K562 (cell line): Measurements from ENCODE around the gene CSNK1D. TPM values are rescaled to one million over a fixed set of nuclear protein-coding genes. Genes with fewer than 3 reads are reported as not detected.

Source experiments
- EGR1 ChIP-seq: fragments of 450-650 bp; conservative IDR thresholded peaks from 2 replicates; pipeline ENCODE4 v1.6.1; 2017; ENCODE audit warnings: mild to moderate bottlenecking
- EP400 ChIP-seq: fragments of 450-650 bp; IDR thresholded peaks from 2 replicates; pipeline ENCODE4 v1.6.1; 2017; ENCODE audit warnings: antibody characterized with exemption, mild to moderate bottlenecking, moderate library complexity
- ETV5 ChIP-seq: sonication (generic); formaldehyde crosslinking; IDR thresholded peaks from 2 replicates; pipeline ENCODE4 v1.4.0; 2020; ENCODE audit warnings: low read depth, mild to moderate bottlenecking, missing genetic modification reagents
- GMEB1 ChIP-seq: fragments of 250-450 bp; sonication (Bioruptor Pico); IDR thresholded peaks from 2 replicates; pipeline ENCODE4 v1.4.0; 2020; ENCODE audit warnings: mild to moderate bottlenecking
- HIVEP1 ChIP-seq: fragments of 250-450 bp; sonication (Bioruptor Pico); IDR thresholded peaks from 2 replicates; pipeline ENCODE4 v1.4.0; 2020; ENCODE audit warnings: mild to moderate bottlenecking
- PURB ChIP-seq: sonication (generic); formaldehyde crosslinking; IDR thresholded peaks from 2 replicates; pipeline ENCODE4 v1.9.0; 2021; ENCODE audit warnings: low read depth, mild to moderate bottlenecking, missing genetic modification reagents
- RBM25 ChIP-seq: fragments of 200-400 bp; formaldehyde crosslinking; IDR thresholded peaks from 2 replicates; pipeline ENCODE4 v1.6.1; 2018; ENCODE audit warnings: low read length, low read depth, moderate library complexity; ENCODE audit not compliant: severe bottlenecking
- SAFB2 ChIP-seq: fragments of 200-400 bp; formaldehyde crosslinking; IDR thresholded peaks from 2 replicates; pipeline ENCODE4 v1.6.1; 2018; ENCODE audit warnings: borderline replicate concordance, low read length, low read depth, moderate library complexity; ENCODE audit not compliant: severe bottlenecking
- SMAD2 ChIP-seq: fragments of 150-350 bp; IDR thresholded peaks from 2 replicates; pipeline ENCODE4 v1.6.1; 2014; ENCODE audit warnings: low read depth, mild to moderate bottlenecking, low read length
- SMARCE1 ChIP-seq: fragments of 450-650 bp; IDR thresholded peaks from 2 replicates; pipeline ENCODE4 v1.7.1; 2016; ENCODE audit warnings: mild to moderate bottlenecking
- SP1 ChIP-seq: sonication (generic); formaldehyde crosslinking; IDR thresholded peaks from 2 replicates; pipeline ENCODE4 v1.8.1; 2022; ENCODE audit warnings: mild to moderate bottlenecking, missing genetic modification reagents
- TFAP4 ChIP-seq: sonication (generic); formaldehyde crosslinking; IDR thresholded peaks from 2 replicates; pipeline ENCODE4 v1.8.0; 2022; ENCODE audit warnings: missing genetic modification reagents, mild to moderate bottlenecking, moderate library complexity, borderline replicate concordance
- YBX1 ChIP-seq: fragments of 450-650 bp; IDR thresholded peaks from 2 replicates; pipeline ENCODE4 v1.7.1; 2016; ENCODE audit warnings: mild to moderate bottlenecking
- ZBTB33 ChIP-seq: sonication (generic); formaldehyde crosslinking; IDR thresholded peaks from 2 replicates; pipeline ENCODE4 v1.8.1; 2023; ENCODE audit warnings: mild to moderate bottlenecking, missing genetic modification reagents
- ZEB2 ChIP-seq: fragments of 450-650 bp; IDR thresholded peaks from 2 replicates; pipeline ENCODE4 v1.6.1; 2016
- ZHX1 ChIP-seq: fragments of 150-350 bp; conservative IDR thresholded peaks from 2 replicates; pipeline ENCODE4 v1.6.1; 2014; ENCODE audit warnings: low read length
- ZNF184 ChIP-seq: sonication (generic); formaldehyde crosslinking; IDR thresholded peaks from 2 replicates; pipeline ENCODE4 v1.5.0; 2020; ENCODE audit warnings: missing genetic modification reagents
- ZNF316 ChIP-seq: fragments of 450-650 bp; IDR thresholded peaks from 2 replicates; pipeline ENCODE4 v1.6.1; 2016
- ZNF445 ChIP-seq: fragments of 250-450 bp; sonication (Bioruptor Pico); IDR thresholded peaks from 2 replicates; pipeline ENCODE4 v1.4.0; 2020; ENCODE audit warnings: low read depth, mild to moderate bottlenecking, moderate library complexity
- ZNF561 ChIP-seq: fragments of 450-650 bp; formaldehyde crosslinking; conservative IDR thresholded peaks from 2 replicates; pipeline ENCODE4 v1.4.0; 2020; ENCODE audit warnings: mild to moderate bottlenecking, moderate library complexity
- ZNF766 ChIP-seq: fragments of 200-800 bp; sonication (Bioruptor generic); conservative IDR thresholded peaks from 2 replicates; pipeline ENCODE4 v1.6.1; 2016; ENCODE audit warnings: missing genetic modification characterization, missing compliant biosample characterization
- polyA plus RNA-seq, 8 experiments: library from polyadenylated mRNA; depleted of rRNA in 4 of 8; stranded (reverse) in 5 of 8; unstranded in 3 of 8; fragments of >200 nt; fragmentation: Nextera tagmentation in 2 of 8; fragmentation: Illumina TruSeq in 1 of 8; extraction: Ambion mirVana in 2 of 8; extraction: Trizol in 1 of 8; gene quantifications; 2 replicates each; pipeline versions ENCODE4 v1.2.1 to v1.2.3, GENCODE V29; 2011 to 2014; ENCODE audit warnings: inconsistent platforms in 1 of 8, missing spikeins in 1 of 8
- total RNA-seq, 7 experiments: library from RNA; depleted of rRNA in 6 of 7; stranded (reverse); fragments of >200 nt in 6 of 7; fragmentation: Illumina TruSeq in 2 of 7; extraction: Trizol in 2 of 7; gene quantifications; 2 replicates each; pipeline versions ENCODE4 v1.2.1 to v1.2.3, GENCODE V29; 2011 to 2021; ENCODE audit warnings: low replicate concordance in 1 of 7

The CSNK1D gene
- total and polyA plus RNA-seq, 9 of the 15 experiments (the other 6 are each of a cell fraction or from before 2014, with no cell fraction given): 6.5 to 133 (median 41.3) TPM

- TF ChIP-seq ZHX1 (no peak), SMARCE1 (peak; percentile 75; the same call in 1 of the 2 replicates), ZNF184 (CRISPR knock-in tag) (no peak), ZNF445 (no peak), ZEB2 (peak; percentile 78), SP1 (peak; percentile 81), HIVEP1 (CRISPR knock-in tag) (no peak), ETV5 (CRISPR knock-in tag) (peak; percentile 59; the same call in 1 of the 2 replicates), YBX1 (no peak), SAFB2 (no peak), PURB (CRISPR knock-in tag) (no peak), ZBTB33 (CRISPR knock-in tag) (peak; percentile 89), SMAD2 (no peak), TFAP4 (CRISPR knock-in tag) (peak; percentile 87), ZNF316 (0 out of 2 replicates have a peak, but pooled peaks have one; percentile 13), EGR1 (no peak), GMEB1 (CRISPR knock-in tag) (no peak; the same call in 1 of the 2 replicates), ZNF561 (CRISPR knock-in tag) (no peak), ZNF766 (CRISPR knock-in tag) (no peak; the same call in 1 of the 2 replicates), EP400 (peak; percentile 96), RBM25 (no peak)
These were observed 14.6 kb upstream of the CSNK1D start (continued) for GRCh38 chr17:82287868-82288801.
